ENCODE measurements around the gene FTO. TPM values are rescaled to one million over a fixed set of nuclear protein-coding genes. Genes with fewer than 3 reads are reported as not detected.

Gene FTO
- total RNA-seq, 4 donors from 2014 or later = 63.2 to 151 (median 105) TPM

DNA sequence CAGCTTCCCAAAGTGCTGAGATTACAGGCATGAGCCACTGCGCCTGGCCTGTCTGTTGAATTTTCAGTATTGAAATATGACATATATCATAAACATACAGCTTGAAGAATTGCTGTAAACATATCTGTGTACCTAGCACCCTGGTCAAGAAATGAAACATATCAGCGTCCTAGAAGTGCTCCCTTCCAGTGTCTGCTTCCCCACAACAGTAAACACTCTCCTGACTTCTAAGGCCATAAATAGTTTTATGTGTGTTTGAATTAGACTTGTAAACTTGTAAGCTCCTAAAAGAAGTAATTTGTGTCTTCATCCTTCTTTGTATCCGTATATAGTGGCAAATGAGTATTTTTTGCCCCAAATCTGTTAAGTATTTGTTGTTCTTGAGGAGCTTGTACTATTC lies 132.2 kb downstream of the FTO start:
- no peaks in the 10 kb centered on the region for H3K9me3 ChIP-seq
- H3K4me3 ChIP-seq = no peak overlapping the region
- TF ChIP-seq, protein P1, sequence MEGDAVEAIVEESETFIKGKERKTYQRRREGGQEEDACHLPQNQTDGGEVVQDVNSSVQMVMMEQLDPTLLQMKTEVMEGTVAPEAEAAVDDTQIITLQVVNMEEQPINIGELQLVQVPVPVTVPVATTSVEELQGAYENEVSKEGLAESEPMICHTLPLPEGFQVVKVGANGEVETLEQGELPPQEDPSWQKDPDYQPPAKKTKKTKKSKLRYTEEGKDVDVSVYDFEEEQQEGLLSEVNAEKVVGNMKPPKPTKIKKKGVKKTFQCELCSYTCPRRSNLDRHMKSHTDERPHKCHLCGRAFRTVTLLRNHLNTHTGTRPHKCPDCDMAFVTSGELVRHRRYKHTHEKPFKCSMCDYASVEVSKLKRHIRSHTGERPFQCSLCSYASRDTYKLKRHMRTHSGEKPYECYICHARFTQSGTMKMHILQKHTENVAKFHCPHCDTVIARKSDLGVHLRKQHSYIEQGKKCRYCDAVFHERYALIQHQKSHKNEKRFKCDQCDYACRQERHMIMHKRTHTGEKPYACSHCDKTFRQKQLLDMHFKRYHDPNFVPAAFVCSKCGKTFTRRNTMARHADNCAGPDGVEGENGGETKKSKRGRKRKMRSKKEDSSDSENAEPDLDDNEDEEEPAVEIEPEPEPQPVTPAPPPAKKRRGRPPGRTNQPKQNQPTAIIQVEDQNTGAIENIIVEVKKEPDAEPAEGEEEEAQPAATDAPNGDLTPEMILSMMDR (IDR thresholded peaks at IDR 0.05) = no peak
- TF ChIP-seq POLR2A (IDR thresholded peaks at IDR 0.05) = no peak
- DNase-seq = no peak
- intact Hi-C loops (cut with DNase I; ENCODE audit: low total_unique reads) = no loop called here
- no peaks in the 10 kb centered on the region for H3K4me1 ChIP-seq
- no peak overlapping the region for H3K27ac ChIP-seq
- no peaks in the 10 kb centered on the region for H3K36me3 ChIP-seq
- no peaks in the 10 kb centered on the region for H3K27me3 ChIP-seq

DNA sequence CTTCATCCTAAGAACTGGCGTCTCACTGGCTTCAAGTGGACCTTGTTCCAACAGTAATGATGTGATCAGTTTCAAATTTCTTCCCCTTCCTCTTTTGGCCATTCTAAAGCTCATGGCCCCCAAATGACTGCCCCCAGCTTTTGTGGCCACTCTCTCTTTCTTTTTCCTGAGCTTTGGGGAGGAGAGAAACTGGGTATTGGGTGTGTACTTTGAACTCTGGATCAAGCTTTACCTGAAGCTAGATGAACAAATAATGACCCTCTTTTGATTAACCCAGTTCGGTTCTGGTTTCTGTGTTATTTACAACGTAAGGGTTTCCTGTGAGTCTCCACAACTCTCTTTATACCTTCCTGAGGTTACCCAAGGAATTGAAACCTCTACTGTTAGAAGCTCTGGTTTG lies 132.7 kb downstream of the FTO start:
- Histone ChIP-seq H3K27me3 (no peaks in the 10 kb centered on the region), H3K27ac (no peak overlapping the region), H3K36me3 (no peaks in the 10 kb centered on the region), H3K4me1 (no peaks in the 10 kb centered on the region), H3K9me3 (no peaks in the 10 kb centered on the region), H3K4me3 (no peak overlapping the region)
- intact Hi-C loops (cut with DNase I; ENCODE audit: low total_unique reads) = no loop called here
- TF ChIP-seq, protein P1 (IDR thresholded peaks at IDR 0.05) = no peak
- DNase-seq = no peak

DNA sequence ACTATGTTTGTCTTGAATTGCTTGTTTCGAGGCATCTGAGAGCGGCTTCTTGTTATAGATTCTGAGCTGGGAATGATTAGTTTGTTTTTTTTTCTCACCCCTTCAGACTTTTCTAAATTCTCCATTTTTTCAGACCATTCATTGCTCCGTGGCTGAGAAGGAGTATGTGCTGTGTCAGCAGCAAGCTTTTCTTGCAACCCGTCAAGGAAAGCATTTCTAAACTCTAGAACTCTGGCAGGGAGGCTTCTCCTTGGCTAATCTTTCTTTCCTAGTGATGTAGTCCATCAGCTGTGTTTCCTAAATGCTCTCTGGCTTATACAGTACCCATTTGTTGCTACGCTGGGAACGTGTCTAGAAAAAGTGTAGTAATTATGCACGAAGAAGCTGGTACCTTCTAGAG lies 133.5 kb downstream of the FTO start:
- Histone ChIP-seq H3K9me3 (no peaks in the 10 kb centered on the region), H3K27me3 (no peaks in the 10 kb centered on the region), H3K4me3 (no peak overlapping the region), H3K27ac (no peak overlapping the region), H3K4me1 (no peaks in the 10 kb centered on the region), H3K36me3 (no peaks in the 10 kb centered on the region)
- TF ChIP-seq POLR2A (IDR thresholded peaks at IDR 0.05) = no peak
- TF ChIP-seq, protein P1 (IDR thresholded peaks at IDR 0.05) = no peak
- DNase-seq = no peak
- intact Hi-C loops (cut with DNase I; ENCODE audit: low total_unique reads) = no loop called here

DNA sequence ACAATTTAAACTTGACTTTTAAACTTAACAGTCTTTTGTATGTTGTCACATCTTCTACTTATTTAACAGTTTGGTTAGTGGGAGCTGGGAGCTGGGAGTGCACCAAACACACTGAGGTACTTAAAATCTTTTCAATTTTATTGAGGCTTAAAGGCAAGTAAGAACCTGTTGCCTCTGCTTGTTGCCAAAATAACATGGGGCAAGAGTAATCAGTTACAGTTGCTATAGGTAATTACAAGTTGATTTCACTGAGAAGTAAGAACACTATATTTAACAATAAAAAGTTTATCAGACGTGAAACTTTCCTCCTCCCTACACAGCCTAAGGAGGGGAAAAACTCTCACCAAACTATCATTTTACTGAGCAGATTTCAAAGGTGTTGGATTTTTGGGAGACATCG lies 135.2 kb downstream of the FTO start:
- H3K36me3 ChIP-seq = no peaks in the 10 kb centered on the region
- no peaks in the 10 kb centered on the region for H3K27me3 ChIP-seq
- no peak for TF ChIP-seq POLR2A (IDR thresholded peaks at IDR 0.05)
- TF ChIP-seq, protein P1 (IDR thresholded peaks at IDR 0.05) = no peak
- no peak overlapping the region for H3K4me3 ChIP-seq
- no peak overlapping the region for H3K27ac ChIP-seq
- no peaks in the 10 kb centered on the region for H3K4me1 ChIP-seq
- no peaks in the 10 kb centered on the region for H3K9me3 ChIP-seq
- no peak for DNase-seq
- intact Hi-C loops (cut with DNase I; ENCODE audit: low total_unique reads) = no loop called here

DNA sequence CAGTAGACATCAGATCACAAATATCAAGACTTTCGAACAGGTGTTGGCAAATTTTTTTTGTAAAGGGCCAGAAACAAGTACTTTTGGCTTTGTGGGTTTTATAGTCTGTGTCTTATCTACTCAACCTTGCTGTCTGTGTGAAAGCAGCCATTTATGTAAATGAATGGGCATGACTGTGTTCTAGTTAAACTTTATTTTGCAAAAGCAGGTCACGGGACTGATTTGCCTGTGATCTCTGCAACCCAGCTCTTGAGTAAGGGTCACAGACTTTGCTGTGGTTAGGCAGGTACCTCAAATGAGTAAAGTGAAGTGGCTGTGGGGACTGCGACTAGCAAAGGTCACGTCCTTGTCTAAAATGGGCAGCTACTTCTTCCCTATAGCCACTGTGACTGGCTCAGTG lies 136.5 kb downstream of the FTO start:
- intact Hi-C loops (cut with DNase I; ENCODE audit: low total_unique reads) = no loop called here
- H3K27ac ChIP-seq = no peak overlapping the region

More for the DNA sequence above, 136.5 kb downstream of the FTO start:
- H3K27me3 ChIP-seq = no peaks in the 10 kb centered on the region
- no peaks in the 10 kb centered on the region for H3K36me3 ChIP-seq
- H3K4me1 ChIP-seq = no peaks in the 10 kb centered on the region
- TF ChIP-seq, protein P1 (IDR thresholded peaks at IDR 0.05) = no peak
- TF ChIP-seq POLR2A (IDR thresholded peaks at IDR 0.05) = no peak
- no peak overlapping the region for H3K4me3 ChIP-seq
- H3K9me3 ChIP-seq = no peaks in the 10 kb centered on the region
- DNase-seq = no peak

Measured in uterus (tissue), 4 donors.